K562 (cell line): ENCODE data around the gene ARHGAP12.

Experiments
- JUN ChIP-seq, 2 experiments: sonication (generic) in 1 of 2; formaldehyde crosslinking in 1 of 2; IDR thresholded peaks; 2 replicates each; pipeline versions ENCODE4 v1.6.1 to v1.8.0; 2012 to 2022; ENCODE audit warnings: borderline replicate concordance in 2 of 2, mild to moderate bottlenecking in 2 of 2, improper control_type of control experiment in 1 of 2, low read depth in 1 of 2, low read length in 1 of 2, missing genetic modification reagents in 1 of 2
- POLR2AphosphoS2 ChIP-seq: IDR thresholded peaks from 2 replicates; pipeline ENCODE4 v1.6.1; 2012; ENCODE audit warnings: low read length, improper control_type of control experiment
- TF ChIP-seq, protein P1 (sequence below): sonication (generic); formaldehyde crosslinking; IDR thresholded peaks from 2 replicates; pipeline ENCODE4 v1.5.0; 2020; ENCODE audit warnings: missing genetic modification reagents

DNA sequence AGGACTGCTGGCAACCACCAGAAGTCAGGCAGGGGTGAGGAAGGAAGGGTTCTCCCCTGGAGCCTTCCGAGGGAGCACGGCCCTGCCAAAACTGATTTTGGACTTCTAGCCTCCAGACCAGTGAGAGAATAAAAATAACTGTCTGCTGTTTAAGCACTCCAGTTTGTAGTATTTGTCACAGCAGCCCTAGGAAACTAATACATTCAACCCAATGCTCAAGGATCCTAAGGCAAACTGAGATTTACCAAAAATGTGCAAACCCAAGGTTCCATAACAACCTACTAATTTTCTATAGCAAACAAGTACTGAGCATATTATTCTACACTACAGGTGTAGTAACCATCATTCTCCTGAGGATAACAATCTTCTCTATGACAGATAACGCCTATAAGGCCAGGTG lies 18.6 kb downstream of the ARHGAP12 start:
- TF ChIP-seq, protein P1, sequence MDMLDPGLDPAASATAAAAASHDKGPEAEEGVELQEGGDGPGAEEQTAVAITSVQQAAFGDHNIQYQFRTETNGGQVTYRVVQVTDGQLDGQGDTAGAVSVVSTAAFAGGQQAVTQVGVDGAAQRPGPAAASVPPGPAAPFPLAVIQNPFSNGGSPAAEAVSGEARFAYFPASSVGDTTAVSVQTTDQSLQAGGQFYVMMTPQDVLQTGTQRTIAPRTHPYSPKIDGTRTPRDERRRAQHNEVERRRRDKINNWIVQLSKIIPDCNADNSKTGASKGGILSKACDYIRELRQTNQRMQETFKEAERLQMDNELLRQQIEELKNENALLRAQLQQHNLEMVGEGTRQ (CRISPR knock-in tag): no peak
- TF ChIP-seq JUN (IDR thresholded peaks at IDR 0.05; ENCODE audit: borderline replicate concordance, low read depth, low read length): no peak
- no peak for TF ChIP-seq JUN (CRISPR knock-in tag; IDR thresholded peaks at IDR 0.05; ENCODE audit: borderline replicate concordance)
- no peak for TF ChIP-seq POLR2AphosphoS2
